Measurements from ENCODE around the gene EFR3B.

EFR3B gene

DNA sequence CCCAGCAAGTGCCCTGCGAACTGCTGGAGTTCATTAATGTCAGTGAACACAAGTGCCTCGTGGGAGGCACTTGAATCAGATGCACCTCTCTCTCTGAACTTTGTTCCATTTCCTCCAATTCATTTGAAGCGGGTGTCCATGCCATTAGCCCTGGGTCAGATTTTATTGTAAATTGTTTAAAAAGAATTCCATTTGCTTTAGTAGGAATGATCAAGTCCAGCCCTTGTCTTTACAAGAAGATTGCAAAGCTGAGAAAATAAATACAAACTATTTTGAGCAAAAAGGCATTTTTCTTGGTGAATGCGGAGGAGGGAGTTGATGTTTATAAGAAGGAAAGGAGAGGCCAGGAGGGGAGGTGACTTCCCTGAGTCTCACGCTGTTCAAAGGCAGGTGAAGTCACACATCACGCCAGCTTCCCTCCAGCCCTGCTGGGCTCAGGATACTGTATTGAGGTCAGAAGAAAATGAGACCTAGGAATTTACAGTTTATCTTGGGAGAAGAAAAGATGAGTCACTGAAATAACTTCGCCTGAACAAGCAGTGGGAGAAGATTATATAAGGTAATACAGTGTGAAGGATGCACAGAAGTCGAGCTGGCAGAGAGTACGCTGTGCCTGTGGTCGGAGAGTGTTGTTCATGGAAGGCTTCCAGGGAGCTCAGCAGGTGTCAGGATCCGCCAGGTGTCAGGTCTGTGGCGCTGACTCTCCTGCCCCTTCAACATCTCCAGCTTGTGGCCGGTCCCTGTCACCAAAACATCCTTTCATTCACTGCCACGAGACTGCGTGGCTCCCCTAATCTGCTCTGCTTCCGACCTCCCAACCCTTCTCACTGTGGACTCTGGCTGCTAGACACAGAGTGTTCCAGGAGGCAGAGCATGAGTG is 36.5 kb downstream of the EFR3B start:
- Histone ChIP-seq H3K36me3 (ENCODE audit: control insufficient read depth, insufficient read depth, low read length) (no peaks in the 10 kb centered on the region), H2AFZ (no peak overlapping the region), H3K27ac (no peak overlapping the region), H3K9ac (no peak overlapping the region), H3K27me3 (ENCODE audit: control insufficient read depth, insufficient read depth, low read length) (no peaks in the 10 kb centered on the region), H3K79me2 (no peaks in the 10 kb centered on the region), H3K4me3 (ENCODE audit: low read depth, low read length) (no peak overlapping the region), H3K4me1 (no peaks in the 10 kb centered on the region), H3K9me3 (ENCODE audit: control insufficient read depth, low read length) (no peaks in the 10 kb centered on the region), H3K4me2 (ENCODE audit: low read length) (no peak overlapping the region)
- TF ChIP-seq, protein P1, sequence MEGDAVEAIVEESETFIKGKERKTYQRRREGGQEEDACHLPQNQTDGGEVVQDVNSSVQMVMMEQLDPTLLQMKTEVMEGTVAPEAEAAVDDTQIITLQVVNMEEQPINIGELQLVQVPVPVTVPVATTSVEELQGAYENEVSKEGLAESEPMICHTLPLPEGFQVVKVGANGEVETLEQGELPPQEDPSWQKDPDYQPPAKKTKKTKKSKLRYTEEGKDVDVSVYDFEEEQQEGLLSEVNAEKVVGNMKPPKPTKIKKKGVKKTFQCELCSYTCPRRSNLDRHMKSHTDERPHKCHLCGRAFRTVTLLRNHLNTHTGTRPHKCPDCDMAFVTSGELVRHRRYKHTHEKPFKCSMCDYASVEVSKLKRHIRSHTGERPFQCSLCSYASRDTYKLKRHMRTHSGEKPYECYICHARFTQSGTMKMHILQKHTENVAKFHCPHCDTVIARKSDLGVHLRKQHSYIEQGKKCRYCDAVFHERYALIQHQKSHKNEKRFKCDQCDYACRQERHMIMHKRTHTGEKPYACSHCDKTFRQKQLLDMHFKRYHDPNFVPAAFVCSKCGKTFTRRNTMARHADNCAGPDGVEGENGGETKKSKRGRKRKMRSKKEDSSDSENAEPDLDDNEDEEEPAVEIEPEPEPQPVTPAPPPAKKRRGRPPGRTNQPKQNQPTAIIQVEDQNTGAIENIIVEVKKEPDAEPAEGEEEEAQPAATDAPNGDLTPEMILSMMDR (IDR thresholded peaks at IDR 0.05) = no peak

DNA sequence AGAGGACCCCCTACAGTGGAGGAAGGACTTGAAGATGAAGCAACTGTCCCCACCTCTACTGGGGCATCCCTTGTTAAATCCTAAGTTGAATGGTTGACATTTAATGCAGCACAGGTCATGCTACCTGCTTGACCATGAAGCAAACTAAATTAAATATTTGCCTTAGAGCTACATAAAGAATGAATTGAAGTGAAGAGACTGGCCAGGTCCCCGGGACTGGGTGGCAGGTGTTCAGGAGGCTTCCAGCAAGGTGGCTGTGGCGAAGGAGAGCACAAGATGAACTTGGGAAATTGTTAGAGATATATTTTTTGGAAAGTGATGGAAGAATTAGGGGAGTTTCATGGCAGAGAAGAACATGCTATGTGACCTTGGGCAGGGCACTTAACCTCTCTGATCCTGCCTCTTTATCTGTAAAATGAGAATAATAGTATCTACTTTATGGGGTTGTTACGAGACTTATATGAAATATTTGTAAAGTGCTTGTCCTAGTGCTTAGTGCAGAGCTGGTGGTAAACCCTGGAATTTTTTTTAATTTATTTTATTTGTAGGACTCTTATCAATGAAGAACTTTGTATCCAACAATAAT is 37.3 kb downstream of the EFR3B start:
- no peak overlapping the region for H3K4me3 ChIP-seq (ENCODE audit: low read depth, low read length)

DNA sequence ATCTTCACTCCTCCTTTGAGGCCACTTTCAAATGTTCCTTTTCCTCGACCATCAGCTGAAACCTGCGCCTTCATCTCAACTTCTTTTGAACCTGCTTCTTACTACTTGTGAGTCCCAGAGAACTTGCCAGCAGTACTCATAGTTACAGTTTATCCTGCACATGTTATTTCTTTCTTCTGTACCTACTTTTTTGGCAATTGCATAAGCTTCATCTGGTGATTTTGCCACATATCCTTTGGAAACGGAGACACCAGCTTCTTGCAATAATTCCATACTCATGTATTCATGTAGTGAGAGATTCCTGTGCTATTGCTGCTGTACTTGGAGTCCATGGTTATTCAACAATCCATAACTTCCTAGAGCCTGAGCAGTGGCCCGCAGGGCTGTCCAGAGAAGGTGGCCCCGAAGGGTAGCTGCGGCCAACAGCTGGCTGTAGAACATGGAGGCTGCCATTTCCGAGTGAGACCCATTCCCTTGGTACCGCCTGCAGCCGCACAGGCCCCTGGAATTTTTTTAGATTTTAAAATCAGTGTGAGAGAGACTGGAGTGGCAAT is 39.4 kb downstream of the EFR3B start:
- TF ChIP-seq, protein P1 (IDR thresholded peaks at IDR 0.05) = no peak
- no peak overlapping the region for H3K27ac ChIP-seq

More for the DNA sequence above, 37.3 kb downstream of the EFR3B start:
- TF ChIP-seq, protein P1 (IDR thresholded peaks at IDR 0.05) = no peak
- no peaks in the 10 kb centered on the region for H3K36me3 ChIP-seq (ENCODE audit: control insufficient read depth, insufficient read depth, low read length)
- H3K9ac ChIP-seq = no peak overlapping the region
- H3K4me2 ChIP-seq (ENCODE audit: low read length) = no peak overlapping the region
- no peaks in the 10 kb centered on the region for H3K4me1 ChIP-seq
- H3K27ac ChIP-seq = no peak overlapping the region
- no peak overlapping the region for H2AFZ ChIP-seq
- H3K27me3 ChIP-seq (ENCODE audit: control insufficient read depth, insufficient read depth, low read length) = no peaks in the 10 kb centered on the region
- no peaks in the 10 kb centered on the region for H3K9me3 ChIP-seq (ENCODE audit: control insufficient read depth, low read length)
- H3K79me2 ChIP-seq = no peaks in the 10 kb centered on the region

DNA sequence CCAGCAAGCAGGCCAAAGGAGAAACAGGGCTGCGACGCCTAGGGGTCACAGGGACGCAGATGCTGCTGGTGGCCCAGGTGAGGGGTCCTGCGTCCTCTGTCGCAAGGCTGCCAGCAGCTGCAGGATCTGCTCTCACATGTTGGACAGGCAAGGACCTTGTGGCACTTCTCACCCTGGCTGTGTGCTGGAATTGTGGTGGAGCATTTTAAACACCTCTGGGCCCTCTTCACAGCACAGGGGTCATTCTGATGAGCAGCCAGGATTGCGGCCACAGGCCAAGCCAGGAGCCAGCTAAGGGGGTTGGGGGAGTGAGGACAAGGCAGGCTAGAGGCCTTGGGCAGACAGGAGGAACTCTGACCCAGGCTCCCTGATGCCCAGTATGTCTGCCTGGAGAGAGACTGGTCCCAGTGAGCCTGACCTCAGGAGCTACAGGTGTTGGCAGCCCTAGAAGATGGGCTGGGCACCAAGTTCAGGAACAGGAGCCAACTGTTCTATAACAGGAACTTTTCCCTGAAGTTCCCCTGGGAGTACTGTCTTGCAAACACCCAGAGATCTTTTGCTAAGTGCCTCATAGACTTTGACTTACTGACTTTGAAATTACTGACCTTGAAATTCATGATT is 40.2 kb downstream of the EFR3B start:
- H3K4me1 ChIP-seq = no peaks in the 10 kb centered on the region
- no peak overlapping the region for H3K4me3 ChIP-seq (ENCODE audit: low read depth, low read length)
- H3K4me2 ChIP-seq (ENCODE audit: low read length) = no peak overlapping the region
- no peak overlapping the region for H3K9ac ChIP-seq
- no peaks in the 10 kb centered on the region for H3K27me3 ChIP-seq (ENCODE audit: control insufficient read depth, insufficient read depth, low read length)
- no peak overlapping the region for H2AFZ ChIP-seq
- H3K79me2 ChIP-seq = no peaks in the 10 kb centered on the region
- no peaks in the 10 kb centered on the region for H3K36me3 ChIP-seq (ENCODE audit: control insufficient read depth, insufficient read depth, low read length)
- H3K27ac ChIP-seq = no peak overlapping the region
- H3K9me3 ChIP-seq (ENCODE audit: control insufficient read depth, low read length) = no peaks in the 10 kb centered on the region
- TF ChIP-seq, protein P1 (IDR thresholded peaks at IDR 0.05) = no peak

More for the DNA sequence above, 39.4 kb downstream of the EFR3B start:
- H3K4me1 ChIP-seq = no peaks in the 10 kb centered on the region
- no peak overlapping the region for H3K9ac ChIP-seq
- no peaks in the 10 kb centered on the region for H3K36me3 ChIP-seq (ENCODE audit: control insufficient read depth, insufficient read depth, low read length)
- H3K4me2 ChIP-seq (ENCODE audit: low read length) = no peak overlapping the region
- H3K9me3 ChIP-seq (ENCODE audit: control insufficient read depth, low read length) = no peaks in the 10 kb centered on the region
- no peak overlapping the region for H2AFZ ChIP-seq
- H3K27me3 ChIP-seq (ENCODE audit: control insufficient read depth, insufficient read depth, low read length) = no peaks in the 10 kb centered on the region
- no peak overlapping the region for H3K4me3 ChIP-seq (ENCODE audit: low read depth, low read length)
- no peaks in the 10 kb centered on the region for H3K79me2 ChIP-seq

All from parathyroid adenoma (tissue), 2 donors.